Gastrocnemius medialis (tissue), 4 donors: ENCODE results near the gene RNF215.

Experiments
- CTCF ChIP-seq, 5 experiments: fragments of 450-650 bp in 3 of 5; fragments of 200-600 bp in 2 of 5; sonication (generic) in 2 of 5; IDR thresholded peaks in 4 of 5; conservative IDR thresholded peaks in 1 of 5; 1 replicate in 4 of 5; 2 replicates in 1 of 5; pipeline ENCODE4 v1.5.1; 2016 to 2019; ENCODE audit warnings: antibody characterized with exemption in 5 of 5, mild to moderate bottlenecking in 3 of 5, moderate library complexity in 3 of 5
- POLR2A ChIP-seq, 2 donors: fragments of 450-650 bp; IDR thresholded peaks; one replicate each; pipeline ENCODE4 v1.6.1; 2017; ENCODE audit warnings: antibody characterized with exemption in 2 of 2, mild to moderate bottlenecking in 2 of 2, moderate library complexity in 2 of 2

- TF ChIP-seq POLR2A (IDR thresholded peaks at IDR 0.05) (no peak), CTCF (IDR thresholded peaks at IDR 0.05 in 4 of 5, conservative IDR thresholded peaks at IDR 0.05 in 1 of 5) (no peak)
Measured at GRCh38 chr22:30357236-30357570, 30.0 kb downstream of the RNF215 start.
